PFSK-1 (cell line): ENCODE data around the gene LRRC7.

Experiments
- POLR2AphosphoS5 ChIP-seq: IDR thresholded peaks from 2 replicates; pipeline ENCODE4 v1.6.1; 2012; ENCODE audit warnings: low read depth, mild to moderate bottlenecking, control low read depth, low read length, moderate library complexity
- REST ChIP-seq, 2 experiments: IDR thresholded peaks; 2 replicates each; pipeline versions ENCODE4 v1.6.1 to v1.8.0; 2011 to 2012; ENCODE audit warnings: low read depth in 2 of 2, low read length in 2 of 2, control low read depth in 1 of 2, inconsistent platforms in 1 of 2, mild to moderate bottlenecking in 1 of 2, moderate library complexity in 1 of 2; ENCODE audit not compliant: insufficient read depth in 1 of 2
- SIN3A ChIP-seq: IDR thresholded peaks from 2 replicates; pipeline ENCODE4 v1.6.1; 2012; ENCODE audit warnings: mild to moderate bottlenecking, low read length, moderate library complexity, borderline replicate concordance; ENCODE audit not compliant: insufficient read depth

GRCh38 chr1:69650779-69651178 is 83.1 kb downstream of the LRRC7 start:
- TF ChIP-seq REST (IDR thresholded peaks at IDR 0.05; ENCODE audit: insufficient read depth in 1 of 2, low read depth in 2 of 2, low read length in 2 of 2) (no peak), POLR2AphosphoS5 (no peak), SIN3A (no peak)
